ENCODE measurements around the gene APOA1. TPM values are rescaled to one million over a fixed set of nuclear protein-coding genes. Genes with fewer than 3 reads are reported as not detected.
"Not testable (repeated sequence)": the region's sequence is repeated elsewhere in the genome, so short reads cannot be mapped to it uniquely, and the experiment has no call there.

Gene APOA1
- polyA plus RNA-seq, 1 donor = 4,188 TPM

GRCh38 chr11:116804001-116804400 lies 33.4 kb downstream of the APOA1 start:
- DNase-seq = no peak
- Histone ChIP-seq H3K27me3 (ENCODE audit: control insufficient read depth, insufficient read depth, low read length) (no peaks in the 10 kb centered on the region), H3K9me3 (ENCODE audit: control insufficient read depth, low read depth, low read length) (no peaks in the 10 kb centered on the region), H3K36me3 (ENCODE audit: control insufficient read depth, insufficient read depth, low read length) (no peaks in the 10 kb centered on the region), H3K4me3 (ENCODE audit: low read length) (no peak overlapping the region), H3K27ac (ENCODE audit: low read length) (no peak overlapping the region), H3K4me1 (ENCODE audit: control insufficient read depth, insufficient read depth, low read length) (peaks cover 26% of the 10 kb centered on the region)
- WGBS (ENCODE audit: insufficient coverage, low lambda C conversion rate) = no CpG with 5 or more reads among the region's 3 CpGs

GRCh38 chr11:116801662-116802061 lies 35.8 kb downstream of the APOA1 start:
- not testable (repeated sequence) for H3K36me3 ChIP-seq (ENCODE audit: control insufficient read depth, insufficient read depth, low read length); H3K27me3 ChIP-seq (ENCODE audit: control insufficient read depth, insufficient read depth, low read length); H3K4me3 ChIP-seq (ENCODE audit: low read length)

GRCh38 chr11:116800610-116801009 lies 36.8 kb downstream of the APOA1 start:
- Histone ChIP-seq H3K36me3 (ENCODE audit: control insufficient read depth, insufficient read depth, low read length) (no peaks in the 10 kb centered on the region), H3K27ac (ENCODE audit: low read length) (no peak overlapping the region), H3K27me3 (ENCODE audit: control insufficient read depth, insufficient read depth, low read length) (no peaks in the 10 kb centered on the region), H3K4me3 (ENCODE audit: low read length) (no peak overlapping the region), H3K9me3 (ENCODE audit: control insufficient read depth, low read depth, low read length) (no peaks in the 10 kb centered on the region), H3K4me1 (ENCODE audit: control insufficient read depth, insufficient read depth, low read length) (no peaks in the 10 kb centered on the region)
- DNase-seq = no peak
- no CpG with 5 or more reads among the region's 2 CpGs for WGBS (ENCODE audit: insufficient coverage, low lambda C conversion rate)

More at GRCh38 chr11:116801662-116802061, 35.8 kb downstream of the APOA1 start:
- not testable (repeated sequence) for H3K27ac ChIP-seq (ENCODE audit: low read length); DNase-seq; H3K9me3 ChIP-seq (ENCODE audit: control insufficient read depth, low read depth, low read length); H3K4me1 ChIP-seq (ENCODE audit: control insufficient read depth, insufficient read depth, low read length)

GRCh38 chr11:116798368-116798767 lies 39.1 kb downstream of the APOA1 start:
- no peak overlapping the region for H3K27ac ChIP-seq (ENCODE audit: low read length)
- H3K4me3 ChIP-seq (ENCODE audit: low read length) = no peak overlapping the region
- no peaks in the 10 kb centered on the region for H3K4me1 ChIP-seq (ENCODE audit: control insufficient read depth, insufficient read depth, low read length)
- 100% methylated on average over 1 of the region's 5 CpGs for WGBS (ENCODE audit: insufficient coverage, low lambda C conversion rate)
- no peaks in the 10 kb centered on the region for H3K36me3 ChIP-seq (ENCODE audit: control insufficient read depth, insufficient read depth, low read length)
- H3K9me3 ChIP-seq (ENCODE audit: control insufficient read depth, low read depth, low read length) = no peaks in the 10 kb centered on the region
- no peaks in the 10 kb centered on the region for H3K27me3 ChIP-seq (ENCODE audit: control insufficient read depth, insufficient read depth, low read length)
- no peak for DNase-seq

GRCh38 chr11:116797816-116798215 lies 39.6 kb downstream of the APOA1 start:
- Histone ChIP-seq H3K9me3 (ENCODE audit: control insufficient read depth, low read depth, low read length) (no peaks in the 10 kb centered on the region), H3K36me3 (ENCODE audit: control insufficient read depth, insufficient read depth, low read length) (no peaks in the 10 kb centered on the region), H3K4me3 (ENCODE audit: low read length) (no peak overlapping the region), H3K27me3 (ENCODE audit: control insufficient read depth, insufficient read depth, low read length) (no peaks in the 10 kb centered on the region), H3K27ac (ENCODE audit: low read length) (no peak overlapping the region), H3K4me1 (ENCODE audit: control insufficient read depth, insufficient read depth, low read length) (no peaks in the 10 kb centered on the region)
- DNase-seq = no peak
- 70% methylated on average over 4 of the region's 5 CpGs for WGBS (ENCODE audit: insufficient coverage, low lambda C conversion rate)

- Histone ChIP-seq H3K9me3 (ENCODE audit: control insufficient read depth, low read depth, low read length) (no peaks in the 10 kb centered on the region), H3K4me3 (ENCODE audit: low read length) (no peak overlapping the region), H3K27me3 (ENCODE audit: control insufficient read depth, insufficient read depth, low read length) (no peaks in the 10 kb centered on the region), H3K36me3 (ENCODE audit: control insufficient read depth, insufficient read depth, low read length) (no peaks in the 10 kb centered on the region), H3K4me1 (ENCODE audit: control insufficient read depth, insufficient read depth, low read length) (peaks cover 12% of the 10 kb centered on the region), H3K27ac (ENCODE audit: low read length) (no peak overlapping the region)
- WGBS (ENCODE audit: insufficient coverage, low lambda C conversion rate) = 80% methylated on average over 1 of the region's 1 CpG
- no peak for DNase-seq
Measured at GRCh38 chr11:116796548-116796947, 40.9 kb downstream of the APOA1 start.

- no peaks in the 10 kb centered on the region for H3K27me3 ChIP-seq (ENCODE audit: control insufficient read depth, insufficient read depth, low read length)
- H3K27ac ChIP-seq (ENCODE audit: low read length) = no peak overlapping the region
- DNase-seq = no peak
- H3K4me1 ChIP-seq (ENCODE audit: control insufficient read depth, insufficient read depth, low read length) = peaks cover 21% of the 10 kb centered on the region
- no peaks in the 10 kb centered on the region for H3K9me3 ChIP-seq (ENCODE audit: control insufficient read depth, low read depth, low read length)
- H3K4me3 ChIP-seq (ENCODE audit: low read length) = no peak overlapping the region
- H3K36me3 ChIP-seq (ENCODE audit: control insufficient read depth, insufficient read depth, low read length) = no peaks in the 10 kb centered on the region
- no CpG with 5 or more reads among the region's 2 CpGs for WGBS (ENCODE audit: insufficient coverage, low lambda C conversion rate)
Measured at GRCh38 chr11:116794851-116795250, 42.6 kb downstream of the APOA1 start.

- no peaks in the 10 kb centered on the region for H3K27me3 ChIP-seq (ENCODE audit: control insufficient read depth, insufficient read depth, low read length)
- no peak for DNase-seq
- no peaks in the 10 kb centered on the region for H3K9me3 ChIP-seq (ENCODE audit: control insufficient read depth, low read depth, low read length)
- peaks cover 25% of the 10 kb centered on the region for H3K4me1 ChIP-seq (ENCODE audit: control insufficient read depth, insufficient read depth, low read length)
- no peak overlapping the region for H3K27ac ChIP-seq (ENCODE audit: low read length)
- no CpG with 5 or more reads among the region's 1 CpG for WGBS (ENCODE audit: insufficient coverage, low lambda C conversion rate)
- no peaks in the 10 kb centered on the region for H3K36me3 ChIP-seq (ENCODE audit: control insufficient read depth, insufficient read depth, low read length)
- H3K4me3 ChIP-seq (ENCODE audit: low read length) = no peak overlapping the region
Measured at GRCh38 chr11:116793772-116794097, 43.7 kb downstream of the APOA1 start.

- no peak for DNase-seq
- no peaks in the 10 kb centered on the region for H3K36me3 ChIP-seq (ENCODE audit: control insufficient read depth, insufficient read depth, low read length)
- H3K27me3 ChIP-seq (ENCODE audit: control insufficient read depth, insufficient read depth, low read length) = no peaks in the 10 kb centered on the region
- H3K9me3 ChIP-seq (ENCODE audit: control insufficient read depth, low read depth, low read length) = no peaks in the 10 kb centered on the region
- WGBS (ENCODE audit: insufficient coverage, low lambda C conversion rate) = no CpG with 5 or more reads among the region's 8 CpGs
- H3K4me1 ChIP-seq (ENCODE audit: control insufficient read depth, insufficient read depth, low read length) = peaks cover 31% of the 10 kb centered on the region
- H3K4me3 ChIP-seq (ENCODE audit: low read length) = no peak overlapping the region
- no peak overlapping the region for H3K27ac ChIP-seq (ENCODE audit: low read length)
Measured at GRCh38 chr11:116792869-116793771, 44.3 kb downstream of the APOA1 start.

GRCh38 chr11:116792144-116792868 lies 45.1 kb downstream of the APOA1 start:
- Histone ChIP-seq H3K36me3 (ENCODE audit: control insufficient read depth, insufficient read depth, low read length) (no peaks in the 10 kb centered on the region), H3K4me3 (ENCODE audit: low read length) (no peak overlapping the region), H3K4me1 (ENCODE audit: control insufficient read depth, insufficient read depth, low read length) (peaks cover 31% of the 10 kb centered on the region), H3K27ac (ENCODE audit: low read length) (no peak overlapping the region), H3K9me3 (ENCODE audit: control insufficient read depth, low read depth, low read length) (no peaks in the 10 kb centered on the region), H3K27me3 (ENCODE audit: control insufficient read depth, insufficient read depth, low read length) (no peaks in the 10 kb centered on the region)
- WGBS (ENCODE audit: insufficient coverage, low lambda C conversion rate) = no CpG with 5 or more reads among the region's 8 CpGs
- no peak for DNase-seq

Measured in large intestine (tissue), 3 donors.